Activated T-cell treated with anti-CD3 and anti-CD28 coated beads for 1 hour (primary cell): ENCODE results near the gene DAAM1.

Experiments
- DNase-seq: peaks from one replicate; pipeline ENCODE4 v3.0.0-alpha.2; 2020; ENCODE audit warnings: low read depth

DAAM1 gene

DNA sequence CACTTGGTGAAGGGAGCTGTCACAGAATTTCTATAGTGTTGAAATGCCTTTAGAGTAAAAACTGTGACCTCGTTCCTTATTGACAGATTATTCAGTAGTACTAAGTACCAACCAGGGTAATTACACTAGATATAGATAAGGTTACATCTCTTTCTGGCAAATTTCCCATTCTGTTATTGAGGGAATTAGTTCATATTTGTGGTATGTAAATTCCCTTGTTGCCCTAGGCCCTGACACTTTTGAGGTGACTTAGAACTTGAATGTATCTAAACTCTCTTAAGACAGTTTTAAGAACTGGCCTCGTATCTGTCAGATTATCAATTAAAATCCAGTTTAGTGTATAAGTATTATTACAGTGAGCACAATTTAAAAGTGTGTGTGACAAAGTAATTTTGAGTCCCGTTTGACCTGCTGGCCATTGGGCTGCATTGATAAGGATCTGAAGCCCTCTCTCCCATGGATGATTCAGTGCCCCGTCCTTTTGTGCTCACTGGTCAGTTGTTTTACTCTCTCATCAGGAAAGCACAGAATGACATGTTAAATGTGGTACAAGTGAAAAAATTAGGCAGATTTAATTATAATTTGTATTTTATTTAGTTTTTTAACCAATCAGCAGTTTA lies 153.5 kb downstream of the DAAM1 start:
- DNase-seq: no peak

- DNase-seq: no peak
These were observed 154.3 kb downstream of the DAAM1 start for GRCh38 chr14:59342516-59343484.

DNA sequence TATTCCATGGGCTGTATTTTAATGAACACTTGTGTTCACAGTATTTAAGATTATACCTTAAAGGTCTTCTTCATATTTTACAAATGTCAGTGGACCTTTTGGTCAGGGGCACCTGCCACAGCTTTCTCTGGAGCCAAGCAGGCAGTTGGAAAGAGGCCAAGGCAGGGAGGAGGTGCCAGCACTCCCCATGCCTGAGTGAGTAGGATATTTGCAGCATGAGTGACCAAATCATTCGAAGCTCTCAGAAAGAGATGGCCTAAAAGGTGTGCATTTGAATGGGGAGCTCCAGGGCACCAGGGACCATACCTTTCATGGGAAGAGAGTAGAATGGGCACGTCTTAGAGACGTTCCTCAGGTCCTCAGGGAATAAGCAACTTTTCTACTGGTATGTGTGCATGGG lies 155.1 kb downstream of the DAAM1 start:
- DNase-seq: no peak

GRCh38 chr14:59344016-59344415 lies 155.5 kb downstream of the DAAM1 start:
- DNase-seq: no peak

- no peak for DNase-seq
These were observed 156.4 kb downstream of the DAAM1 start for GRCh38 chr14:59344691-59345455.

- DNase-seq: no peak
These were observed 157.9 kb downstream of the DAAM1 start for GRCh38 chr14:59346329-59346728.

DNA sequence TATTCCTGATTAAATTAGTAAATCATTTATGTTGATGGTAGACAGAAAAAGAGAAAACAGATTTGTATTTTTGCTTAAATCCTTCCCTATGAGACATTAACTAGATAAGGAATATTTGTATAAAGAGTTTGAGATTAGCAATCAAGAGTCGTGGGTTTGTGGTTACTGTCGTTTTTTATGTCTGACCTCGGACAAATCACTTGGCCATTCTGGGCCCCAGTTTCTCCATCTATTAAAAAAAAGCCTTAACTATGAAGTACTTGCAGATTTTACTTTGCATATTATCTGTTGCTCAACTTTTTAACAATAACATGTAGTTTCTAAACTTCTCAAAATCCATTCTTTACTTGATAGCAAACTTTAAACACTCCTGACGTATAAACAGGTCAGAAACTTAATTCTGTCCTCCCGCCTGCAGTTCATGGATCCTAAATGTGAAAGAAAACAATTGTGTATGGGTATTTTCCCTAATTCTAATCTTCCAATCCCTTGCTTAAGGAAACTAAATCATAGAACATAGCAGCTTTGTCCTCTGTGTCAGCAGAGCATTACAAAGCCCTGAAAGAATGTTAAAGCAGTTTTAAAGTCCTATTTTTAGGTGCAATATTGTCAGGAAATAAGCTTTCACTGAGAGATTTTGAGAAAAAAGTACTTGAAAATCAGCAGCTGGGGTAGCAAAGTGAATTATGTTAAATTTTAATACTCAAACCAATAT lies 158.5 kb downstream of the DAAM1 start:
- no peak for DNase-seq

- no peak for DNase-seq
These were observed 159.0 kb downstream of the DAAM1 start for GRCh38 chr14:59347511-59347900.

GRCh38 chr14:59347915-59348314 lies 159.4 kb downstream of the DAAM1 start:
- DNase-seq: no peak

- DNase-seq: no peak
These were observed 160.8 kb downstream of the DAAM1 start for GRCh38 chr14:59349258-59349701.

- DNase-seq: no peak
These were observed 164.5 kb downstream of the DAAM1 start for GRCh38 chr14:59352961-59353360.

GRCh38 chr14:59354666-59355065 lies 166.2 kb downstream of the DAAM1 start:
- DNase-seq: no peak

DNA sequence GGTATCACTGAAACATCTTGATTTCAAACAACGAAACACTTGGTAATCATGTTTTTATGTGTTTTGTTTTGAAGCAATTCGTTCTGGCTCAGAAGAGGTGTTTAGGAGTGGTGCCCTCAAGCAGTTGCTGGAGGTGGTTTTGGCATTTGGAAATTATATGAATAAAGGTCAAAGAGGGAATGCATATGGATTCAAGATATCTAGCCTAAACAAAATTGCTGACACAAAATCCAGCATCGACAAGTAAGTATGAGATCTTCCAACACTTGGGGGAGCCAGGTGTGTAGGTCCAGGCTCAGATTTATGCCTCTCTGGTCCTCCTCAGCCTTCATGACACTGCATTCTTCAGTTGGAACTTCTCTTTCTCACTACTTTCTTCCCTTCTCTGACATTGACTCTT lies 166.6 kb downstream of the DAAM1 start:
- no peak for DNase-seq

GRCh38 chr14:59356312-59356711 lies 167.8 kb downstream of the DAAM1 start:
- DNase-seq: no peak

DNA sequence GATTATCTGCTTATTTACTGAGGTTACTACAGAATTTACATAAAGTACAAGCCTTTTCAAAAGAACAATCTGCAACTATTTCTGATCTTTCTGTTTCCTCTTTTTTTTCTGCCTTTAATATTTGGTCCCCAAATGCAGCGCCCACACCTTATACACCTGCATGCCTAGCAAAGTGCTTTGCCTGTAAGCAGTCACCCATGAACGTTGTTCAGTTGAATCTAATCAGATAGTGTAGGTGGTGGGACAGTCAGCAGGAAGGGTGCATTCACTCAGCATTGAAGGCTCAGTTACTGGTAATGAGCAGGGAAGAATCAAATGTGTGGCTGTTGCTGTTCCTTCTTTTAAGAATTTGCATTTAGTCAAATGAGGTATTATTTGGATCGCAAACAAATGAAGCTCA lies 168.3 kb downstream of the DAAM1 start:
- DNase-seq: no peak

GRCh38 chr14:59358102-59358501 lies 169.6 kb downstream of the DAAM1 start:
- DNase-seq: no peak

DNA sequence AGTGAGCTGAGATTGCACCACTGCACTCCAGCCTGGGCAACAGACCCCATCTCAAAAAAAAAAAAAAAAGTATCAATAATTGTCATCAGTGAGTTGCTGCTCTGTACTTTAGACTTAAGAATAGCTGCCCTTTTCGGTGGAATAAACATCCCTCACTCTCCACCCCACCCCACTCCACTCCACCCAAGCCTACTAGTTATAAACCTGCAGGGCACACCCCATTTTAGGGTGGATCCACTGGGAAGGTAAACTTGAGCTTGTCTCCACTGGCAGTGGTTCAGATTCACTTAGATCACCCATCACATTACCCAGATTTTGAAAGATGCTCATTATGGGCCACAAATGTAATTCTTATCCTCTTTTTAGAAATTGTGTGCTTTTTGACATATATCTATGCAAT lies 170.3 kb downstream of the DAAM1 start:
- no peak for DNase-seq

GRCh38 chr14:59359431-59360124 lies 171.1 kb downstream of the DAAM1 start:
- DNase-seq: no peak

DNA sequence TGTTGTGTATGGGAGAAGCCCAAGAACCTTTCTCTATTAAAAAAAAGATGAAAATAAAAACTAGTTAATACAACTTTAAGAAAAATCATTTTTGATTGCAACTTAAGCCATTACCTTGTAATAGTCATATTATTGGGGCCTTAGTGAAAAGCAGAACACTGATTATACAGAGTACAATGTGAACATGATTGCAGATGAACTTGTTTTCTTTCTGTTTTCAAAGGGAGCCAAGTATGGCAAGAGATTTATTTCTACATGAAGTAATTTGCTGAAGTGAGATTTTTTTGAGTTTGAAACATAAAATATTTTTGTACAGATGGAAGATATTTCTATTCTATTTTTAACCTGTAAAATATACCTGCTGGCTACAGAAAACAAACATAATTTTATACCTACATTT lies 171.8 kb downstream of the DAAM1 start:
- no peak for DNase-seq

DNA sequence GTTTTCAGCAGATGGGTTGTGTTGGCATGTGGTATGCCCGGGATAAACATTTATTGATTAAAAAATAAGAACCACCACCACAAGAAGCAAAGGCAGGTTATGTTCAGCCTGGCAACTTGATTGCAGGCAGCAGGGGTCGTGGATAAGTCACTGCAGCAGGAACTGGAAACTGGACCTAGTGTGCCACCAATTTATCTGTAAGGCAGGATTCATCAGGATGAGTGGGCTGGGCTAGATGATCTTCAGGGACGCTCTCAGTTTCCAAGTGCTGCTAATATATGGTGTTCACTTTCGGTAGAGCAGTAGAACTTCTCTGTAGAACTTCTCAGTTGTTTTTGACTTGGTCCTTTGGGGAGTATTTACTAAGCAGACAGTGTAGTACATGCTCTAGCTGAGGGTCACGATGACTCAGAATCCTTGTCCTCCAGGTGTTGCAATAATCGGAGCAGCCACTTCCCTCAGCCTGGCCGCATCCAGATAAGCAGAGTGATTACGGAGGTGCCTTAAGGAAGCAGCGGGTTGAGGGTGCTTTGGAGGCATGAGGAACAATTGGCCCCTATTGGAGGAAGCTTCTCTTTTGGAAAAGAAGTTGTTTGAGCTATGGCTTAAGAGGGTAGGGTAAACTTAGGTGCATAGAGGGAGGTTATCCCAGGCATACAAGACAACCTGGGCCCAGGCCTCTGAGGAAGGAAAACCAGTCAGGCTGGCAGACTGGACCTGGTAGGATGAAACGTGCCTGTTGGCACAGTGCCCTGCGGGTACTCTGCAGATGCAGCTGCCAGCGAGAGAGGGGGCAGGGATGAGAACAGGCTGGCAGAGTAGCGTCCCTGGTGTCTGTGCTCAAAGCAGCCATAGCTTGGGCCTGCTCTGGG lies 172.7 kb downstream of the DAAM1 start:
- DNase-seq: no peak
